Measurements from ENCODE around the gene CATSPER1.

CATSPER1 gene

DNA sequence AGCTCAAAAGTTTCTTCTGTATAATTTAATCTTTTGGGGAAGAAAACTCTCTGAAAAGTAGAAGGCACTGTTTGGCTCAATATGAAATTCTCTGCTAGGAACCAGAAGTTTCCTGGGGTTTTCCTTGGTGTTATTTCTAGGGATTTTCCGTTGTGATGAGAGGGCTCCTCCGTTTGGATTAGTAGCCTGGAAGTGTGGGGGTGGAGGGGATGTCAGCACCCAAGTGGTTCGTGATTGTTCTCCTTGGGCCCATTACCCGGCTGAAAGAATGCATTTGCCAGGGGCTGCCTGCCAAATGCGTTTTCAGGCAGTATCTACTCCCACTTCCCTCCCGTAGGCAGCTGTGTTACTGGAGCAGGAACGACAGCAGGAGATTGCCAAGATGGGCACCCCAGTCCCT, 30.2 kb upstream of the CATSPER1 start:
- TF ChIP-seq CTCF (IDR thresholded peaks at IDR 0.05; ENCODE audit: borderline replicate concordance, control extremely low read depth, extremely low read depth, insufficient read depth, missing control alignments) = no peak
- DNase-seq (ENCODE audit: low spot score) = no peak
- in situ Hi-C loops (cut with MboI; ENCODE audit: low sequenced_read_pairs, unreplicated experiment) = no loop called here

DNA sequence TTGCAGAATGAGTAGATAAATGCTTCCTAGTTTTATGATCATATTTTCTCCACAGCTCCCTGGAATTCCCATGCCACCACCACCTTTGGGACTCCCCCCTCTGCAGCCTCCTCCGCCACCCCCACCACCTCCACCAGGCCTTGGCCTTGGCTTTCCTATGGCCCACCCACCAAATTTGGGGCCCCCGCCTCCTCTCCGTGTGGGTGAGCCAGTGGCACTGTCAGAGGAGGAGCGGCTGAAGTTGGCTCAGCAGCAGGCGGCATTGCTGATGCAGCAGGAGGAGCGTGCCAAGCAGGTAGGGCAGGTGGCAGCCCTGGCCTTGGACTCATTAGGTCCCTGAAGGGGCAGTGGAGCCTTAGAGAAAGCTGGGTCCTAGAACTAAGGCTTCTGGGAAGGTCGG, 28.7 kb upstream of the CATSPER1 start:
- in situ Hi-C loops (cut with MboI; ENCODE audit: low sequenced_read_pairs, unreplicated experiment) = no loop called here
- no peak for TF ChIP-seq CTCF (IDR thresholded peaks at IDR 0.05; ENCODE audit: borderline replicate concordance, control extremely low read depth, extremely low read depth, insufficient read depth, missing control alignments)

GRCh38 chr11:66052664-66052982, 26.3 kb upstream of the CATSPER1 start:
- TF ChIP-seq CTCF (IDR thresholded peaks at IDR 0.05; ENCODE audit: borderline replicate concordance, control extremely low read depth, extremely low read depth, insufficient read depth, missing control alignments) = no peak
- DNase-seq (ENCODE audit: low spot score) = no peak
- in situ Hi-C loops (cut with MboI; ENCODE audit: low sequenced_read_pairs, unreplicated experiment) = no loop called here

More for the DNA sequence above, 28.7 kb upstream of the CATSPER1 start:
- no peak for DNase-seq (ENCODE audit: low spot score)

GRCh38 chr11:66051766-66052663, 25.7 kb upstream of the CATSPER1 start, which contains the start of gene SF3B2:
Gene SF3B2 (plus strand): TSS chr11:66052364. CDS start chr11:66052385, 21 bp downstream.
- in situ Hi-C loops (cut with MboI; ENCODE audit: low sequenced_read_pairs, unreplicated experiment) = no loop called here
- no peak for TF ChIP-seq CTCF (IDR thresholded peaks at IDR 0.05; ENCODE audit: borderline replicate concordance, control extremely low read depth, extremely low read depth, insufficient read depth, missing control alignments)
- peak; percentile 99 for DNase-seq (ENCODE audit: low spot score)

DNA sequence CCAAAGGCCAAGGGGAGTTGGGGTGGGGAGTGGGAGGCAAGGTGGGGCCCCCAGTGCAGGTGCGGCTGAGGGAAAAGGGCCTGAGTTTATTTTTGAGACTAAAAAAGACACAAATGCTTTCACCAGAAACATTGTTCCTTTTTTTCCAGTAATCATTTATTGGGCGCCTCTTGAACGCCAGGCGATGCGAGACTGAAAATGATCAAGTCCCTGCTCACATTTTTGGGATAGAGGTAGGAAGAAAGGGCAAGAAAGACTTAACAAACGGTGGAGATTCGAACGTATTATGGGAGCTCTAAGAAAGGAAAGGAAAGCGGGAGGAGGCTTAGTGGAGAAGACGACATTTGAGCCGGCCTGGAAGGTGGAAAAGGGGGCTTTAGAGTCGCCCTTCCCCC, 25.1 kb upstream of the CATSPER1 start:
- in situ Hi-C loops (cut with MboI; ENCODE audit: low sequenced_read_pairs, unreplicated experiment) = no loop called here
- DNase-seq (ENCODE audit: low spot score) = no peak
- no peak for TF ChIP-seq CTCF (IDR thresholded peaks at IDR 0.05; ENCODE audit: borderline replicate concordance, control extremely low read depth, extremely low read depth, insufficient read depth, missing control alignments)

GRCh38 chr11:66050581-66051231, 24.4 kb upstream of the CATSPER1 start:
- no peak for TF ChIP-seq CTCF (IDR thresholded peaks at IDR 0.05; ENCODE audit: borderline replicate concordance, control extremely low read depth, extremely low read depth, insufficient read depth, missing control alignments)

More at GRCh38 chr11:66050581-66051231, 24.4 kb upstream of the CATSPER1 start:
- in situ Hi-C loops (cut with MboI; ENCODE audit: low sequenced_read_pairs, unreplicated experiment) = no loop called here
- no peak for DNase-seq (ENCODE audit: low spot score)

All from GM13976 (cell line).